Mesenchymal stem cell (in vitro differentiated cells and primary cell): ENCODE measurements around the gene CX3CR1.

Experiments
- DNase-seq: peaks from one replicate; pipeline ENCODE4 v3.0.0-alpha.2; 2013
- H2AFZ ChIP-seq: one replicate; pipeline ENCODE4 v1.6.1; 2013; ENCODE audit warnings: low read depth, mild to moderate bottlenecking, control low read depth, inconsistent platforms, low read length, moderate library complexity
- H2AK5ac ChIP-seq: 2 replicates; pipeline ENCODE4 v1.6.1; 2013; ENCODE audit warnings: low read length, moderate library complexity, mild to moderate bottlenecking, inconsistent platforms; ENCODE audit not compliant: severe bottlenecking
- H2BK120ac ChIP-seq: one replicate; pipeline ENCODE4 v1.6.1; 2013; ENCODE audit warnings: low read depth, mild to moderate bottlenecking, inconsistent platforms, low read length, moderate library complexity
- H2BK12ac ChIP-seq, 2 experiments: one replicate each; pipeline ENCODE4 v1.6.1; 2013; ENCODE audit warnings: inconsistent platforms in 2 of 2, low read length in 2 of 2, mild to moderate bottlenecking in 2 of 2, moderate library complexity in 2 of 2, control low read depth in 1 of 2
- H2BK15ac ChIP-seq: one replicate; pipeline ENCODE4 v1.6.1; 2013; ENCODE audit warnings: mild to moderate bottlenecking, low read depth, inconsistent platforms; ENCODE audit not compliant: poor library complexity, severe bottlenecking
- H2BK5ac ChIP-seq: 2 replicates; pipeline ENCODE4 v1.6.1; 2013; ENCODE audit warnings: low read depth, mild to moderate bottlenecking, low read length, control low read depth, inconsistent platforms; ENCODE audit not compliant: poor library complexity, severe bottlenecking
- H3K14ac ChIP-seq, 2 experiments: one replicate each; pipeline ENCODE4 v1.6.1; 2013; ENCODE audit warnings: inconsistent platforms in 2 of 2, low read length in 2 of 2, control low read depth in 1 of 2, mild to moderate bottlenecking in 1 of 2, moderate library complexity in 1 of 2
- H3K18ac ChIP-seq, 2 experiments: one replicate each; pipeline ENCODE4 v1.6.1; 2013; ENCODE audit warnings: inconsistent platforms in 2 of 2, low read length in 2 of 2, control low read depth in 1 of 2, low read depth in 1 of 2, mild to moderate bottlenecking in 1 of 2
- H3K23ac ChIP-seq, 2 experiments: one replicate each; pipeline ENCODE4 v1.6.1; 2013; ENCODE audit warnings: inconsistent platforms in 2 of 2, low read length in 2 of 2, mild to moderate bottlenecking in 2 of 2, moderate library complexity in 2 of 2, control low read depth in 1 of 2
- H3K27ac ChIP-seq: 2 replicates; pipeline ENCODE4 v1.5.1; 2013; ENCODE audit warnings: mild to moderate bottlenecking, moderate library complexity, low read length, control low read depth, inconsistent platforms; ENCODE audit not compliant: poor library complexity, severe bottlenecking
- H3K27me3 ChIP-seq, 2 experiments: 2 replicates each; pipeline versions ENCODE4 v1.6.1 to v1.7.0; 2013; ENCODE audit warnings: low read length in 2 of 2, mild to moderate bottlenecking in 2 of 2, moderate library complexity in 2 of 2, control low read depth in 1 of 2, inconsistent platforms in 1 of 2; ENCODE audit not compliant: control insufficient read depth in 1 of 2, insufficient read depth in 1 of 2
- H3K36me3 ChIP-seq, 2 experiments: 2 replicates each; pipeline versions ENCODE4 v1.6.1 to v1.7.0; 2013; ENCODE audit warnings: low read length in 2 of 2, control low read depth in 1 of 2, inconsistent platforms in 1 of 2, low read depth in 1 of 2, mild to moderate bottlenecking in 1 of 2; ENCODE audit not compliant: insufficient read depth in 2 of 2, control insufficient read depth in 1 of 2
- H3K4ac ChIP-seq, 2 experiments: one replicate each; pipeline ENCODE4 v1.6.1; 2013; ENCODE audit warnings: inconsistent platforms in 2 of 2, low read length in 2 of 2, mild to moderate bottlenecking in 2 of 2, moderate library complexity in 2 of 2, control low read depth in 1 of 2, low read depth in 1 of 2
- H3K4me1 ChIP-seq: 2 replicates; pipeline ENCODE4 v1.6.1; 2013; ENCODE audit warnings: low read depth, low read length, control low read depth; ENCODE audit not compliant: control insufficient read depth, insufficient read depth
- H3K4me2 ChIP-seq: 2 replicates; pipeline ENCODE4 v1.6.1; 2013; ENCODE audit warnings: low read length, mild to moderate bottlenecking, inconsistent platforms; ENCODE audit not compliant: poor library complexity, severe bottlenecking
- H3K4me3 ChIP-seq, 2 experiments: 2 replicates each; pipeline versions ENCODE4 v1.5.1 to v1.7.0; 2013; ENCODE audit warnings: low read length in 2 of 2, mild to moderate bottlenecking in 2 of 2, control low read depth in 1 of 2, low read depth in 1 of 2; ENCODE audit not compliant: insufficient read depth in 1 of 2
- H3K79me1 ChIP-seq: replicated peaks from 2 replicates; pipeline ENCODE4 v1.6.1; 2013; ENCODE audit warnings: mild to moderate bottlenecking, control low read depth, low read length, inconsistent platforms; ENCODE audit not compliant: poor library complexity, severe bottlenecking
- H3K9ac ChIP-seq: 2 replicates; pipeline ENCODE4 v1.7.0; 2013; ENCODE audit warnings: mild to moderate bottlenecking, low read length, moderate library complexity
- H3K9me3 ChIP-seq: 2 replicates; pipeline ENCODE4 v1.7.0; 2013; ENCODE audit warnings: mild to moderate bottlenecking, low read length; ENCODE audit not compliant: control insufficient read depth
- H4K8ac ChIP-seq: one replicate; pipeline ENCODE4 v1.6.1; 2013; ENCODE audit warnings: inconsistent platforms, mild to moderate bottlenecking, low read length, moderate library complexity
- H4K91ac ChIP-seq: one replicate; pipeline ENCODE4 v1.6.1; 2013; ENCODE audit warnings: mild to moderate bottlenecking, low read length, inconsistent platforms
- WGBS: methylation state at CpG from one replicate; pipeline ENCODE4 v1.1.7; 2013; ENCODE audit warnings: mixed read lengths; 5-methylcytosine and 5-hydroxymethylcytosine counted together

Gene CX3CR1

DNA sequence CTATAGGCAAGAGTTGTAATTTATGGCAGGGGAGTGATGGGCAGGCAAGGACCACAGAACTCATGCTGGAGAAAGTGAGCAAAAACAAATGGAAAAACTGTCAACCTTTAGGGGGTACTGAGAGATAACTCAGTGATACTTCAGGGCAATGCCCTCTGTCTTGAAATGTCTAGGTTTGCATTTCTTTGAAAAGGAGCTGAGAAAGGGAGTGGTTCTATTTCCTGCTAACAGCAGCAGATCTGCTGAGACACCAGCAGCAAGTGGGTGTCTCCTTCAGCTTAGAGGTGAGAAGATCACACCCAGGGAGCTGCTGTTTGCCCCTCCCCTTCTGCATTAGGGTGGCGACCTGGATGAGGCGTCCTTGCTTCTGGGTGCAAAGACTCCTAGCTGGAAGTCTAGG is 45.2 kb downstream of the CX3CR1 start:
- H3K4me3 ChIP-seq = no peak overlapping the region
- no peak overlapping the region for H3K4ac ChIP-seq
- no peaks in the 10 kb centered on the region for H3K4me1 ChIP-seq
- no peak overlapping the region for H3K27ac ChIP-seq
- no peak overlapping the region for H3K14ac ChIP-seq
- H3K36me3 ChIP-seq = no peaks in the 10 kb centered on the region
- H2AFZ ChIP-seq = no peak overlapping the region
- peaks cover 32 to 75% of the 10 kb centered on the region in 2 experiments for H3K27me3 ChIP-seq
- H3K9me3 ChIP-seq = peaks cover 6% of the 10 kb centered on the region
- no peak overlapping the region for H4K91ac ChIP-seq
- H2BK12ac ChIP-seq = no peak overlapping the region
- no peak overlapping the region for H2BK15ac ChIP-seq
- H4K8ac ChIP-seq = no peak overlapping the region
- no peak overlapping the region for H3K23ac ChIP-seq
- no peak overlapping the region for H3K9ac ChIP-seq
- no peak overlapping the region for H2AK5ac ChIP-seq
- WGBS = no CpG with 5 or more reads among the region's 2 CpGs
- no peak overlapping the region for H3K4me2 ChIP-seq
- no peak overlapping the region for H2BK120ac ChIP-seq
- H2BK5ac ChIP-seq = no peak overlapping the region
- H3K18ac ChIP-seq = no peak overlapping the region
- DNase-seq = no peak
- H3K79me1 ChIP-seq = no peaks in the 10 kb centered on the region

DNA sequence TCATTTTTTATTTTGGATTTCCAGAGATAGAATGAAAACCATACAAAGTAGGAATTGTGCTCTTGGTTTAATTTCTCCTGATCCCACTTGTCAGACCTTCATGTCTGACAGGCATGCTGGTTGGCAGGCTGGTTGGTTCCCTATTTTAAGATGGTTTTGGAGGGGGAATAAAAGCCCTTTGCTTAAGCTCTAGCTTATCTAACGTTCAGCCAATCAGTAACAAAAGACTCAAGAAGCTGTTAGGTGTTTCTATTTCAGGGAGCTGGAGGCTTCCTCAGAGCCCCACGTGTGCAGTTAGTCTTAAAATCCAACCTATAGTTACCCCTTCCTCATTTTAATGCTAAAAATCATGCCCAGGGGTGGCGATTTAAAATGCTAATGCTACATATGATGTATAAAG is 47.0 kb downstream of the CX3CR1 start:
- Histone ChIP-seq H3K4ac (no peak overlapping the region), H2BK12ac (no peak overlapping the region), H3K9ac (no peak overlapping the region), H2AFZ (no peak overlapping the region), H3K36me3 (no peaks in the 10 kb centered on the region), H3K18ac (no peak overlapping the region), H3K14ac (no peak overlapping the region), H3K4me2 (no peak overlapping the region), H3K79me1 (no peaks in the 10 kb centered on the region), H2BK120ac (no peak overlapping the region), H2BK15ac (no peak overlapping the region), H3K4me1 (no peaks in the 10 kb centered on the region), H3K9me3 (peaks cover 6% of the 10 kb centered on the region), H4K91ac (no peak overlapping the region), H3K27me3 (peaks cover 30 to 58% of the 10 kb centered on the region in 2 experiments), H3K23ac (no peak overlapping the region), H3K4me3 (no peak overlapping the region), H2AK5ac (no peak overlapping the region), H4K8ac (no peak overlapping the region), H2BK5ac (no peak overlapping the region), H3K27ac (no peak overlapping the region)
- no peak for DNase-seq
- 45% methylated on average over 2 of the region's 3 CpGs for WGBS

DNA sequence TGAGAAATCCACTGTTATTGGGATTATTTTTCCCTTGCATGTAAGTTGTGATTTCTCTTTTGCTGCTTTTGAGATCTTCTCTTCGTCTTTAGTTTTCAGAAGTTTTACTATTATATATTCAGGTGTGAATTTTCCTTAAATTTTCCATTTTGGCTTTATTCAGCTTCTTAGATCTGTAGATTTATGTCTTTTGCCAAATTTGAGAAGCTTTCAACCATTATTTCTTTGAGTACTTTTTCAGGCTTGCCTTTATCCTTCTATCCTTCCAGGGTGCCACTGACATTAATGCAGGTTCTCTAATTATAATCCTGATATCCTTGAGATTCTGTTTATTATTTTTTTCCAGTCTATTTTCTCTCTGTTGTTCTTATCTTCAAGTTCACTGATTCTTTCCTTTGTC is 49.4 kb downstream of the CX3CR1 start:
- H3K36me3 ChIP-seq = no peaks in the 10 kb centered on the region
- H2BK5ac ChIP-seq = no peak overlapping the region
- no peak overlapping the region for H3K9ac ChIP-seq
- no peak overlapping the region for H3K14ac ChIP-seq
- no peak overlapping the region for H2BK12ac ChIP-seq
- H3K4ac ChIP-seq = no peak overlapping the region
- no peak overlapping the region for H3K4me3 ChIP-seq
- H3K27me3 ChIP-seq = peaks cover 27 to 48% of the 10 kb centered on the region in 2 experiments
- no peak overlapping the region for H2AK5ac ChIP-seq
- no peak overlapping the region for H2AFZ ChIP-seq
- DNase-seq = no peak
- H2BK15ac ChIP-seq = no peak overlapping the region
- H3K23ac ChIP-seq = no peak overlapping the region
- H3K4me2 ChIP-seq = no peak overlapping the region
- H3K4me1 ChIP-seq = no peaks in the 10 kb centered on the region
- no peak overlapping the region for H4K8ac ChIP-seq
- no peaks in the 10 kb centered on the region for H3K79me1 ChIP-seq
- no peak overlapping the region for H3K27ac ChIP-seq
- no CpG with 5 or more reads among the region's 1 CpG for WGBS
- no peak overlapping the region for H2BK120ac ChIP-seq
- H4K91ac ChIP-seq = no peak overlapping the region
- peaks cover 6% of the 10 kb centered on the region for H3K9me3 ChIP-seq
- no peak overlapping the region for H3K18ac ChIP-seq

DNA sequence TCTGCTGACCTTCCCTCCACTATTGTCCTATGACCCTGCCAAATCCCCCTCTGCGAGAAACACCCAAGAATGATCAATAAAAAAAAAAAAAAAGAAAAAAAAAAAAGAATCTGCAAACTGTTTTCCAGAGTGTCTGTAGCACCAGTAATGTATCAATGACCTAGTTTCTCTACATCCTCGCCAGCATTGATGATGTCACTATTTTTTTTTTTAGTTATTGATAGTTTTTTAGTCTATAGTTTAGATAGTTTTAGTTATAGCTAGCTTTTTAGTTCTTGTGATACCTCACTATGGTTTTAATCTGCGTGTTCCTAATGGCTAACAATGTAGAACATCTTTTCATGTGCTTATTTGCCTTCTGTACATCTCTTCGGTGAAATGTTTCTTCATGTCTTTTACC is 51.3 kb downstream of the CX3CR1 start:
- Histone ChIP-seq H3K4me3 (no peak overlapping the region), H3K27ac (no peak overlapping the region)

More for the DNA sequence above, 51.3 kb downstream of the CX3CR1 start:
- DNase-seq = no peak
- H3K4me1 ChIP-seq = no peaks in the 10 kb centered on the region
- no peak overlapping the region for H2AK5ac ChIP-seq
- H2BK5ac ChIP-seq = no peak overlapping the region
- no peak overlapping the region for H2BK12ac ChIP-seq
- H4K91ac ChIP-seq = no peak overlapping the region
- H4K8ac ChIP-seq = no peak overlapping the region
- no peak overlapping the region for H3K14ac ChIP-seq
- H3K4me2 ChIP-seq = no peak overlapping the region
- no peak overlapping the region for H3K18ac ChIP-seq
- no peak overlapping the region for H3K4ac ChIP-seq
- H3K23ac ChIP-seq = no peak overlapping the region
- H3K27me3 ChIP-seq = peaks cover 30 to 41% of the 10 kb centered on the region in 2 experiments
- no peaks in the 10 kb centered on the region for H3K36me3 ChIP-seq
- peaks cover 6% of the 10 kb centered on the region for H3K9me3 ChIP-seq
- 88% methylated on average over 2 of the region's 4 CpGs for WGBS
- no peak overlapping the region for H2BK15ac ChIP-seq
- H2AFZ ChIP-seq = no peak overlapping the region
- H2BK120ac ChIP-seq = no peak overlapping the region
- no peaks in the 10 kb centered on the region for H3K79me1 ChIP-seq
- no peak overlapping the region for H3K9ac ChIP-seq
